Measurements from ENCODE around the gene OSTC.

The OSTC gene

GRCh38 chr4:108716340-108716739 is 65.9 kb downstream of the OSTC start:
- DNase-seq (ENCODE audit: low read depth) = no peak

- DNase-seq (ENCODE audit: low read depth) = no peak
These were observed 67.0 kb downstream of the OSTC start for GRCh38 chr4:108717386-108717785.
